Measurements from ENCODE around the gene TMEM176A. TPM values are rescaled to one million over a fixed set of nuclear protein-coding genes. Genes with fewer than 3 reads are reported as not detected.

Gene TMEM176A
- total RNA-seq (11.0 TPM), polyA plus RNA-seq (27.9 TPM)
- long read RNA-seq, donor 1 = 0 reads
- long read RNA-seq, donor 2 = 0 reads
- long read RNA-seq, donor 3, partial matches to known transcripts = 22 of 29 reads
- long read RNA-seq, donor 3, other reads (novel, unspliced or antisense) = 0 of 29 reads
- long read RNA-seq, donor 4, transcript TMEM176A-210 (7 exons, 1,530 nt) = major isoform, 6 of 22 reads
- long read RNA-seq, donor 4, partial matches to known transcripts = 13 of 22 reads
- long read RNA-seq, donor 4, other reads (novel, unspliced or antisense) = 0 of 22 reads
- long read RNA-seq, donor 5, transcript TMEM176A-210 (7 exons, 1,530 nt) = major isoform, 12 of 55 reads
- long read RNA-seq, donor 5, partial matches to known transcripts = 37 of 55 reads
- long read RNA-seq, donor 5, other reads (novel, unspliced or antisense) = 0 of 55 reads
- long read RNA-seq, donor 6, partial matches to known transcripts = 5 of 7 reads
- long read RNA-seq, donor 6, other reads (novel, unspliced or antisense) = 0 of 7 reads
- long read RNA-seq, donor 7, partial matches to known transcripts = 7 of 11 reads
- long read RNA-seq, donor 7, other reads (novel, unspliced or antisense) = 0 of 11 reads
- long read RNA-seq, donor 8, partial matches to known transcripts = 0 of 5 reads
- long read RNA-seq, donor 8, other reads (novel, unspliced or antisense) = 0 of 5 reads
- long read RNA-seq, donor 9 = 0 reads
- long read RNA-seq, donor 10, partial matches to known transcripts = 0 of 4 reads
- long read RNA-seq, donor 10, other reads (novel, unspliced or antisense) = 0 of 4 reads

- H3K4me1 ChIP-seq (ENCODE audit: control insufficient read depth in 2 of 2, insufficient read depth in 2 of 2, low read length in 2 of 2) = peaks cover 0 to 9% of the 10 kb centered on the region in 2 donors
- DNase-seq (ENCODE audit: low read depth in 6 of 9, low spot score in 9 of 9) = peak in 1 of 9 donors; percentile 13
- H3K4me3 ChIP-seq (ENCODE audit: low read length in 2 of 2) = peak within 1 kb of the TSS; percentile 18 to 31
- no peaks in the 10 kb centered on the region for H3K9me3 ChIP-seq (ENCODE audit: control insufficient read depth in 2 of 2, insufficient read depth in 1 of 2, low read length in 1 of 2)
- WGBS = 1% methylated on average over 54 of the region's 54 CpGs
- H3K36me3 ChIP-seq (ENCODE audit: control insufficient read depth in 2 of 2, insufficient read depth in 2 of 2, low read length in 1 of 2) = no peaks in the 10 kb centered on the region
- no peak within 1 kb of the TSS for H3K27ac ChIP-seq (ENCODE audit: low read depth in 1 of 2, low read length in 1 of 2)
- H3K27me3 ChIP-seq (ENCODE audit: control insufficient read depth in 2 of 2, insufficient read depth in 1 of 2, low read length in 1 of 2) = peaks cover 32 to 84% of the 10 kb centered on the region in 2 donors
These were observed at the start of gene TMEM176A for GRCh38 chr7:150800581-150801241. TMEM176A (plus strand) TSS chr7:150800769; CDS start chr7:150801551, 782 bp downstream.

DNA sequence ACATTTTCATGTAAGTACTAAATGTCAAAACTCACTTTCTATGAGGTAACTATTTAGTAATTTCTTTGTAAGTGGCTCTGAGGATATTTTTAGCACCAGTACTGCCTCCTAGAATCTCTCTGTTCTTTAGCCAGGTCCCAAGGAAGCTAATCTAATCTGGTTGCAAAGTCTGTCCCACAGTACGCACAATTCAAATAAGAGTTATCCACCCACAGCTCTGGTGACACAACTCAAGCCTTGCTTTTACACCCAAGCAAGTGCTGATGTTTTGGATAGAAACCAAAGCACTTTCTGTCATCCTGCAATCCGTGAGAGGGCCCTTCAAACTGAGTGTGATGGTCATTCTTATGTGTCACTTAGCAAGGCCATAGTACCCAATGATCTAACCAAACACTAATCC, 48.9 kb upstream of the TMEM176A start:
- H3K36me3 ChIP-seq (ENCODE audit: control insufficient read depth in 2 of 2, insufficient read depth in 2 of 2, low read length in 1 of 2) = no peaks in the 10 kb centered on the region
- H3K4me3 ChIP-seq (ENCODE audit: low read length in 2 of 2) = no peak overlapping the region
- H3K27me3 ChIP-seq (ENCODE audit: control insufficient read depth in 2 of 2, insufficient read depth in 1 of 2, low read length in 1 of 2) = no peaks in the 10 kb centered on the region
- no peak for DNase-seq (ENCODE audit: low read depth in 6 of 9, low spot score in 9 of 9)
- no peaks in the 10 kb centered on the region for H3K9me3 ChIP-seq (ENCODE audit: control insufficient read depth in 2 of 2, insufficient read depth in 1 of 2, low read length in 1 of 2)
- 91% methylated on average over 2 of the region's 2 CpGs for WGBS
- H3K4me1 ChIP-seq (ENCODE audit: control insufficient read depth in 2 of 2, insufficient read depth in 2 of 2, low read length in 2 of 2) = peaks cover 4 to 29% of the 10 kb centered on the region in 2 donors
- no peak overlapping the region for H3K27ac ChIP-seq (ENCODE audit: low read depth in 1 of 2, low read length in 1 of 2)

GRCh38 chr7:150753239-150753638, 47.3 kb upstream of the TMEM176A start:
- DNase-seq (ENCODE audit: low read depth in 6 of 9, low spot score in 9 of 9) = no peak
- Histone ChIP-seq H3K9me3 (ENCODE audit: control insufficient read depth in 2 of 2, insufficient read depth in 1 of 2, low read length in 1 of 2) (no peaks in the 10 kb centered on the region), H3K4me1 (ENCODE audit: control insufficient read depth in 2 of 2, insufficient read depth in 2 of 2, low read length in 2 of 2) (peaks cover 4 to 29% of the 10 kb centered on the region in 2 donors), H3K27ac (ENCODE audit: low read depth in 1 of 2, low read length in 1 of 2) (no peak overlapping the region), H3K4me3 (ENCODE audit: low read length in 2 of 2) (no peak overlapping the region), H3K27me3 (ENCODE audit: control insufficient read depth in 2 of 2, insufficient read depth in 1 of 2, low read length in 1 of 2) (no peaks in the 10 kb centered on the region), H3K36me3 (ENCODE audit: control insufficient read depth in 2 of 2, insufficient read depth in 2 of 2, low read length in 1 of 2) (no peaks in the 10 kb centered on the region)
- WGBS = 75% methylated on average over 6 of the region's 6 CpGs

GRCh38 chr7:150753826-150754603, 46.6 kb upstream of the TMEM176A start:
- H3K9me3 ChIP-seq (ENCODE audit: control insufficient read depth in 2 of 2, insufficient read depth in 1 of 2, low read length in 1 of 2) = no peaks in the 10 kb centered on the region
- no peak overlapping the region for H3K27ac ChIP-seq (ENCODE audit: low read depth in 1 of 2, low read length in 1 of 2)
- WGBS = 65% methylated on average over 3 of the region's 3 CpGs
- peak in 4 of 9 donors; percentile 28 to 71 (median 48) for DNase-seq (ENCODE audit: low read depth in 6 of 9, low spot score in 9 of 9)
- H3K4me1 ChIP-seq (ENCODE audit: control insufficient read depth in 2 of 2, insufficient read depth in 2 of 2, low read length in 2 of 2) = peaks cover 4 to 29% of the 10 kb centered on the region in 2 donors
- no peaks in the 10 kb centered on the region for H3K27me3 ChIP-seq (ENCODE audit: control insufficient read depth in 2 of 2, insufficient read depth in 1 of 2, low read length in 1 of 2)
- no peaks in the 10 kb centered on the region for H3K36me3 ChIP-seq (ENCODE audit: control insufficient read depth in 2 of 2, insufficient read depth in 2 of 2, low read length in 1 of 2)
- no peak overlapping the region for H3K4me3 ChIP-seq (ENCODE audit: low read length in 2 of 2)

DNA sequence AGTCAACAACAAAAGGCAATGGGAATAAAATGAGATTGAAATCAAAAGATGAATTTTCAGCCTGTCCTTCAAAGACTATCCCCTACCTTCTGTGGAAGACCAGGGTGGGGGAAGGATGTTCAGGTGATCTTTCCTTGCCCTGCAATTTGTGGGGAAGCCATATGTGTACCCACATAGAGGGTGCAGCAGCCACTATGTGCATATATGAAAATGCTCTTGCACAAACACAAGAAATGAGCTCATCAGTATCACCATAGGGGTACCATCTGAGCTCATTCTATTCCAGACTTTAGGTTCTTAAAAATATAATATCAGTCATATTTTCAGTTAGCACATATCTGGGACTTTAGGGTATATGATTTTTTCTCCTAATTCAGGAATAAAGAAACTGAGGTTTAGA, 45.6 kb upstream of the TMEM176A start:
- Histone ChIP-seq H3K9me3 (ENCODE audit: control insufficient read depth in 2 of 2, insufficient read depth in 1 of 2, low read length in 1 of 2) (no peaks in the 10 kb centered on the region), H3K4me3 (ENCODE audit: low read length in 2 of 2) (no peak overlapping the region), H3K27me3 (ENCODE audit: control insufficient read depth in 2 of 2, insufficient read depth in 1 of 2, low read length in 1 of 2) (no peaks in the 10 kb centered on the region), H3K27ac (ENCODE audit: low read depth in 1 of 2, low read length in 1 of 2) (peak overlapping the region; percentile 46 to 75), H3K36me3 (ENCODE audit: control insufficient read depth in 2 of 2, insufficient read depth in 2 of 2, low read length in 1 of 2) (no peaks in the 10 kb centered on the region), H3K4me1 (ENCODE audit: control insufficient read depth in 2 of 2, insufficient read depth in 2 of 2, low read length in 2 of 2) (peaks cover 4 to 29% of the 10 kb centered on the region in 2 donors)
- no peak for DNase-seq (ENCODE audit: low read depth in 6 of 9, low spot score in 9 of 9)

- peak in 3 of 9 donors; percentile 24 to 68 (median 51) for DNase-seq (ENCODE audit: low read depth in 6 of 9, low spot score in 9 of 9)
- H3K27me3 ChIP-seq (ENCODE audit: control insufficient read depth in 2 of 2, insufficient read depth in 1 of 2, low read length in 1 of 2) = no peaks in the 10 kb centered on the region
- no peak overlapping the region for H3K4me3 ChIP-seq (ENCODE audit: low read length in 2 of 2)
- no peaks in the 10 kb centered on the region for H3K9me3 ChIP-seq (ENCODE audit: control insufficient read depth in 2 of 2, insufficient read depth in 1 of 2, low read length in 1 of 2)
- 41% methylated on average over 4 of the region's 4 CpGs for WGBS
- no peaks in the 10 kb centered on the region for H3K36me3 ChIP-seq (ENCODE audit: control insufficient read depth in 2 of 2, insufficient read depth in 2 of 2, low read length in 1 of 2)
- H3K27ac ChIP-seq (ENCODE audit: low read depth in 1 of 2, low read length in 1 of 2) = peak overlapping the region; percentile 46 to 75
- peaks cover 4 to 29% of the 10 kb centered on the region in 2 donors for H3K4me1 ChIP-seq (ENCODE audit: control insufficient read depth in 2 of 2, insufficient read depth in 2 of 2, low read length in 2 of 2)
These were observed 45.0 kb upstream of the TMEM176A start for GRCh38 chr7:150755473-150756099.

GRCh38 chr7:150756166-150756565, 44.4 kb upstream of the TMEM176A start:
- H3K4me1 ChIP-seq (ENCODE audit: control insufficient read depth in 2 of 2, insufficient read depth in 2 of 2, low read length in 2 of 2) = peaks cover 4 to 29% of the 10 kb centered on the region in 2 donors
- no peaks in the 10 kb centered on the region for H3K27me3 ChIP-seq (ENCODE audit: control insufficient read depth in 2 of 2, insufficient read depth in 1 of 2, low read length in 1 of 2)

GRCh38 chr7:150756858-150757257, 43.7 kb upstream of the TMEM176A start:
- WGBS = 61% methylated on average over 1 of the region's 1 CpG
- Histone ChIP-seq H3K27me3 (ENCODE audit: control insufficient read depth in 2 of 2, insufficient read depth in 1 of 2, low read length in 1 of 2) (no peaks in the 10 kb centered on the region), H3K9me3 (ENCODE audit: control insufficient read depth in 2 of 2, insufficient read depth in 1 of 2, low read length in 1 of 2) (no peaks in the 10 kb centered on the region), H3K4me3 (ENCODE audit: low read length in 2 of 2) (no peak overlapping the region), H3K36me3 (ENCODE audit: control insufficient read depth in 2 of 2, insufficient read depth in 2 of 2, low read length in 1 of 2) (no peaks in the 10 kb centered on the region), H3K4me1 (ENCODE audit: control insufficient read depth in 2 of 2, insufficient read depth in 2 of 2, low read length in 2 of 2) (peaks cover 4 to 29% of the 10 kb centered on the region in 2 donors), H3K27ac (ENCODE audit: low read depth in 1 of 2, low read length in 1 of 2) (no peak overlapping the region)
- DNase-seq (ENCODE audit: low read depth in 6 of 9, low spot score in 9 of 9) = peak in 4 of 9 donors; percentile 39 to 78 (median 56)

More at GRCh38 chr7:150756166-150756565, 44.4 kb upstream of the TMEM176A start:
- DNase-seq (ENCODE audit: low read depth in 6 of 9, low spot score in 9 of 9) = no peak
- Histone ChIP-seq H3K36me3 (ENCODE audit: control insufficient read depth in 2 of 2, insufficient read depth in 2 of 2, low read length in 1 of 2) (no peaks in the 10 kb centered on the region), H3K9me3 (ENCODE audit: control insufficient read depth in 2 of 2, insufficient read depth in 1 of 2, low read length in 1 of 2) (no peaks in the 10 kb centered on the region), H3K4me3 (ENCODE audit: low read length in 2 of 2) (no peak overlapping the region), H3K27ac (ENCODE audit: low read depth in 1 of 2, low read length in 1 of 2) (peak overlapping the region; percentile 6 to 75)
- 77% methylated on average over 3 of the region's 3 CpGs for WGBS
